Stomach (tissue), 4 donors: ENCODE results near the gene SH3BGRL.

Source experiments
- CTCF ChIP-seq, 7 experiments: fragments of 450-650 bp in 4 of 7; fragments of 200-600 bp in 3 of 7; sonication (generic) in 3 of 7; IDR thresholded peaks; one replicate each; pipeline ENCODE4 v1.5.1; 2016 to 2019; ENCODE audit warnings: antibody characterized with exemption in 7 of 7, control low read depth in 2 of 7, mild to moderate bottlenecking in 1 of 7
- POLR2A ChIP-seq, 4 donors: fragments of 450-650 bp; IDR thresholded peaks; one replicate each; pipeline ENCODE4 v1.6.1; 2016; ENCODE audit warnings: antibody characterized with exemption in 4 of 4, control low read depth in 2 of 4, mild to moderate bottlenecking in 1 of 4, moderate library complexity in 1 of 4
- POLR2AphosphoS5 ChIP-seq, 3 donors: sonication (generic); formaldehyde crosslinking; IDR thresholded peaks; one replicate each; pipeline ENCODE4 v1.6.1; 2016; ENCODE audit warnings: antibody characterized with exemption in 3 of 3

DNA sequence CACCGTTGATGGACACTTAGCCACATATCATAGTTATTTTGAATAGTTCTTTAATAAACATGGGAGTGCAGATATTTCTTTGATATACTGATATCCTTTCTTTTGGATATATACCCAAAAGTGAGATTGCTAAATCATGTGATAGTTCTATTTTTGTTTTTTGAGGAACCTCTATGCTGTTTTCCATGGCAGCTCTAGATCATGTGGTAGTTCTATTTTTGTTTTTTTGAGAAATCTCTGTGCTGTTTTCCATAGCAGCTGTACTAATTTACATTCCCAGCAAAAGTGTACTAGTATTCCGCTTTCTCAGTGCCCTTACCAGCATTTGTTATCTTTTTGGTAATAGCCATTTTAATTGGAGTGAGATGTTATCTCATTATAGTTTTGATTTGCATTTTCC is 3.6 kb downstream of the SH3BGRL start:
- TF ChIP-seq POLR2AphosphoS5 (IDR thresholded peaks at IDR 0.05): no peak
- no peak for TF ChIP-seq CTCF (IDR thresholded peaks at IDR 0.05)
- TF ChIP-seq POLR2A (IDR thresholded peaks at IDR 0.05): no peak
